KMS-11 (cell line): ENCODE measurements around the gene TPPP2.

ENCODE experiments used
- H2AFZ ChIP-seq: fragments of 200-600 bp; sonication (generic); 2 replicates; pipeline ENCODE4 v1.6.1; 2016; ENCODE audit warnings: antibody characterized with exemption, mixed run types, low read depth
- H3K27ac ChIP-seq: fragments of 200-600 bp; sonication (generic); 2 replicates; pipeline ENCODE4 v1.6.1; 2016; ENCODE audit warnings: mild to moderate bottlenecking, mixed run types
- H3K27me3 ChIP-seq: fragments of 200-600 bp; sonication (generic); 2 replicates; pipeline ENCODE4 v1.6.1; 2017; ENCODE audit warnings: mild to moderate bottlenecking, low read depth, mixed run types, moderate library complexity; ENCODE audit not compliant: insufficient read depth
- H3K36me3 ChIP-seq: fragments of 200-600 bp; sonication (generic); 2 replicates; pipeline ENCODE4 v1.6.1; 2017; ENCODE audit warnings: mild to moderate bottlenecking, mixed run types; ENCODE audit not compliant: insufficient read depth
- H3K4me1 ChIP-seq: fragments of 200-600 bp; sonication (generic); 2 replicates; pipeline ENCODE4 v1.6.1; 2016; ENCODE audit warnings: mild to moderate bottlenecking, low read depth, mixed run types; ENCODE audit not compliant: poor library complexity, severe bottlenecking
- H3K4me2 ChIP-seq: fragments of 200-600 bp; sonication (generic); 2 replicates; pipeline ENCODE4 v1.7.0; 2016; ENCODE audit warnings: mild to moderate bottlenecking, mixed run types
- H3K4me3 ChIP-seq: fragments of 200-600 bp; sonication (generic); IDR thresholded peaks from 2 replicates; pipeline ENCODE4 v1.6.1; 2017; ENCODE audit warnings: low read depth, low read length, mixed read lengths; ENCODE audit not compliant: insufficient read depth
- H3K79me2 ChIP-seq: fragments of 200-600 bp; sonication (generic); 2 replicates; pipeline ENCODE4 v1.6.1; 2016; ENCODE audit warnings: low read depth, mixed run types; ENCODE audit not compliant: insufficient read depth
- H3K9ac ChIP-seq: fragments of 200-600 bp; sonication (generic); 2 replicates; pipeline ENCODE4 v1.6.1; 2016; ENCODE audit warnings: mild to moderate bottlenecking, mixed run types
- H4K20me1 ChIP-seq: fragments of 200-600 bp; sonication (generic); 2 replicates; pipeline ENCODE4 v1.6.1; 2016; ENCODE audit warnings: mild to moderate bottlenecking, mixed run types; ENCODE audit not compliant: insufficient read depth
- CTCF ChIP-seq: fragments of 200-600 bp; sonication (generic); conservative IDR thresholded peaks from 2 replicates; pipeline ENCODE4 v1.6.1; 2017; ENCODE audit warnings: low read depth, mild to moderate bottlenecking, antibody characterized with exemption, low read length, moderate library complexity, mixed read lengths

TPPP2 gene

DNA sequence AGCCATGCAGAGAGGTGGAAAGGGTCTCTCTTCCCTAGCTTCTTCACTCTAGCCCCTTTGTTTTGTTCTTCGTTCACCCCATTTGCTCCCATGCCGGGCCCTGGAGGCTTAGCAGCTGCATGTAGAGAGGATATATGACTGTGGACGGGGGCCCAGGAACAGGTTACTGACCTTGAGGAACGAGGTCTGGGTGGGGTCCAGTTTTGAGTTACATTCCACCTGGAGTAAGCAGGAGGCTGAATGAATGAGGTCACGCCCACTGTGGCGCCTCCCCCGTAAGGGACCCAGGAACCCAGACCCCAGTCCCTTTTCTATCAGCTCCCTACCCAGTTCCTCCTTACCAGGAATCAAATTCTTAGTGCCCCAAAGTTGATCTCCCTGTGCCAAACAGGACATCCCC is 11.7 kb upstream of the TPPP2 start:
- Histone ChIP-seq H3K4me1 (no peaks in the 10 kb centered on the region), H3K27me3 (no peaks in the 10 kb centered on the region)

GRCh38 chr14:21018781-21019180 is 11.2 kb upstream of the TPPP2 start:
- no peak for TF ChIP-seq CTCF
- H3K4me2 ChIP-seq: no peak overlapping the region
- no peak overlapping the region for H3K4me3 ChIP-seq
- H3K36me3 ChIP-seq: no peaks in the 10 kb centered on the region
- no peaks in the 10 kb centered on the region for H3K79me2 ChIP-seq
- no peaks in the 10 kb centered on the region for H3K4me1 ChIP-seq
- H4K20me1 ChIP-seq: no peaks in the 10 kb centered on the region
- no peaks in the 10 kb centered on the region for H3K27me3 ChIP-seq
- no peak overlapping the region for H3K27ac ChIP-seq
- H2AFZ ChIP-seq: no peak overlapping the region
- no peak overlapping the region for H3K9ac ChIP-seq

More for the DNA sequence above, 11.7 kb upstream of the TPPP2 start:
- H4K20me1 ChIP-seq: no peaks in the 10 kb centered on the region
- TF ChIP-seq CTCF: no peak
- no peak overlapping the region for H3K4me2 ChIP-seq
- no peaks in the 10 kb centered on the region for H3K79me2 ChIP-seq
- no peak overlapping the region for H2AFZ ChIP-seq
- no peak overlapping the region for H3K4me3 ChIP-seq
- H3K36me3 ChIP-seq: no peaks in the 10 kb centered on the region
- H3K27ac ChIP-seq: no peak overlapping the region
- no peak overlapping the region for H3K9ac ChIP-seq

GRCh38 chr14:21019366-21019765 is 10.7 kb upstream of the TPPP2 start:
- Histone ChIP-seq H3K4me3 (no peak overlapping the region), H3K4me1 (no peaks in the 10 kb centered on the region), H3K4me2 (no peak overlapping the region), H3K36me3 (no peaks in the 10 kb centered on the region), H3K79me2 (no peaks in the 10 kb centered on the region), H3K9ac (no peak overlapping the region), H3K27me3 (no peaks in the 10 kb centered on the region), H2AFZ (no peak overlapping the region), H3K27ac (no peak overlapping the region), H4K20me1 (no peaks in the 10 kb centered on the region)
- no peak for TF ChIP-seq CTCF

DNA sequence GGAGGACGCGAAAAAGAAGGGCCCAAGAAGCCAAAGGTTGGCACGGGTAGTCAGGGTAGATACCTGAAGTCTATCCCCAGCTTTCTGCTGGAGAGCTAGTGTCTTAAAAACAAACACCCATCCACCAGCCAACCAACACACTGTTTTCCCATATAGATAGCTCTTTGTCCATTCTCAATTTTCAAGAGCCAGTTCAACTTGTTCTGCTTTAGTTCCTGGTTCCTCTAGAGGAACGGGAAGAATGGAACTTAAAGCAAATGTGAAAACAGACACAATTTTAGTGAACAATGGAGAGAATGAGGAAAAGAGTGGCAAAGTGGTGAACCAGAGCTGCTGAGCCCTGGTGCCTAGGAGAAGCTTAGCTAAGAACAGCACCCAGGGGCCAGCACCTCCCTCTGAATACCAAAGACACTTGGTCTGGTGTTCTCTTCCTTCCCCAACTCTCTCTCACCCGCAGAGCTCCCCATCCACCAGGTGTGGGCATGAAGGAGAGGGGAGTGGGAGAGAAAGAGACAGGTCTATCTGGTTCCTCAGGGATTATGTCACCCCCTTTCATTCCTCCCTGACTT is 9.0 kb upstream of the TPPP2 start:
- no peak overlapping the region for H3K4me3 ChIP-seq
- no peak overlapping the region for H2AFZ ChIP-seq
- H3K4me2 ChIP-seq: no peak overlapping the region
- no peaks in the 10 kb centered on the region for H3K4me1 ChIP-seq
- H3K9ac ChIP-seq: no peak overlapping the region
- no peak for TF ChIP-seq CTCF
- no peaks in the 10 kb centered on the region for H3K79me2 ChIP-seq
- H3K27me3 ChIP-seq: no peaks in the 10 kb centered on the region
- H4K20me1 ChIP-seq: no peaks in the 10 kb centered on the region
- no peak overlapping the region for H3K27ac ChIP-seq
- H3K36me3 ChIP-seq: no peaks in the 10 kb centered on the region
